Naive B cell (primary cell): ENCODE results near the gene UMOD. TPM values are rescaled to one million over a fixed set of nuclear protein-coding genes. Genes with fewer than 3 reads are reported as not detected.
"Not testable (repeated sequence)": the region's sequence is repeated elsewhere in the genome, so short reads cannot be mapped to it uniquely, and the experiment has no call there.

Source experiments
- ATAC-seq, 2 donors: fragments of 150-1000 bp; cut with Tn5 transposase; 2 replicates each; pipeline ENCODE4 v1.10.0; 2021; ENCODE audit warnings: low read depth in 2 of 2, mild to moderate bottlenecking in 2 of 2, moderate library complexity in 2 of 2
- DNase-seq: peaks from one replicate; pipeline ENCODE4 v3.0.0; 2022
- H3K27ac Mint-ChIP-seq, 6 donors: one replicate each; pipeline ENCODE4 v1.8.0; 2020 to 2022; ENCODE audit warnings: mild to moderate bottlenecking in 6 of 6, mixed read lengths in 6 of 6, moderate library complexity in 5 of 6, inconsistent platforms in 2 of 6
- H3K27me3 Mint-ChIP-seq, 3 donors: one replicate each; pipeline ENCODE4 v1.8.0; 2021 to 2022; ENCODE audit warnings: mixed read lengths in 3 of 3, mild to moderate bottlenecking in 1 of 3
- H3K36me3 Mint-ChIP-seq, 2 donors: one replicate each; pipeline ENCODE4 v1.8.0; 2020 to 2022; ENCODE audit warnings: mixed read lengths in 2 of 2, inconsistent platforms in 1 of 2, mild to moderate bottlenecking in 1 of 2
- H3K4me1 Mint-ChIP-seq, 3 donors: one replicate each; pipeline ENCODE4 v1.8.0; 2020 to 2022; ENCODE audit warnings: mixed read lengths in 3 of 3, inconsistent platforms in 1 of 3, mild to moderate bottlenecking in 1 of 3, moderate library complexity in 1 of 3
- H3K4me3 Mint-ChIP-seq, 8 donors: one replicate each; pipeline ENCODE4 v1.8.0; 2020 to 2022; ENCODE audit warnings: mild to moderate bottlenecking in 8 of 8, mixed read lengths in 8 of 8, moderate library complexity in 8 of 8, inconsistent platforms in 2 of 8
- H3K9me3 Mint-ChIP-seq, 7 donors: one replicate each; pipeline ENCODE4 v1.8.0; 2020 to 2022; ENCODE audit warnings: mixed read lengths in 7 of 7, mild to moderate bottlenecking in 5 of 7, inconsistent platforms in 2 of 7, moderate library complexity in 1 of 7
- polyA plus RNA-seq, 6 donors: library from polyadenylated mRNA; unstranded; fragments of 300-500 nt; fragmentation: Illumina TruSeq; gene quantifications; one replicate each; pipeline ENCODE4 v1.2.3, GENCODE V29; 2021; ENCODE audit warnings: low read depth in 6 of 6

The UMOD gene
- polyA plus RNA-seq, 6 donors from 2014 or later = not detected

DNA sequence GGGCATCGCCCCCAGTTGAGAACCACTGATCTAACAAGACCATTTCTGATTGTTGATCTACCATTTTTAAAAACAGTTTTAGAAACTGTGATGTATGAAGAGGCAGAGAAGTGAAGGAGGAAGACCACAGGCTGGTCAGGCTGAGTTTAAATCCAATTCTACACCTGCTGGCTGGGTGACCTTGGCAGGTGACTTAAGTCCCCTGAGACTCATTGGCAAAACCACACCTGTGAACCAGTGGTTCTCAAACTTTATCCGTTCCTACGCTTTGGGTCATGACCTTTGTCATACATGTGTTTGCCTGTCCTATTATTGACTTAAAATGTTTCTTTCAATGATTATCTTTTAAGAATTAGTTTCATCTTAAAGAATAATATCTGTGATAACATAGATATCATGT is 27.5 kb downstream of the UMOD start:
- ATAC-seq (no peak), DNase-seq (no peak)
- no peak overlapping the region for H3K4me3 Mint-ChIP-seq

GRCh38 chr16:20323591-20324117 is 28.9 kb downstream of the UMOD start:
- no peak for ATAC-seq
- peaks cover 0 to 5% (median 0%) of the 10 kb centered on the region in 7 donors for H3K9me3 Mint-ChIP-seq
- no peak overlapping the region for H3K4me3 Mint-ChIP-seq
- DNase-seq = no peak
- no peaks in the 10 kb centered on the region for H3K4me1 Mint-ChIP-seq
- H3K27me3 Mint-ChIP-seq = peaks cover 5 to 16% (median 15%) of the 10 kb centered on the region in 3 donors
- H3K27ac Mint-ChIP-seq = no peak overlapping the region
- H3K36me3 Mint-ChIP-seq = no peaks in the 10 kb centered on the region

More for the DNA sequence above, 27.5 kb downstream of the UMOD start:
- Mint-ChIP-seq H3K4me1 (no peaks in the 10 kb centered on the region), H3K27me3 (peaks cover 0 to 16% (median 13%) of the 10 kb centered on the region in 3 donors), H3K36me3 (no peaks in the 10 kb centered on the region), H3K27ac (no peak overlapping the region), H3K9me3 (peaks cover 0 to 9% (median 4%) of the 10 kb centered on the region in 7 donors)

- ATAC-seq = no peak
- no peaks in the 10 kb centered on the region for H3K4me1 Mint-ChIP-seq
- H3K27me3 Mint-ChIP-seq = peaks cover 5 to 16% (median 15%) of the 10 kb centered on the region in 3 donors
- H3K27ac Mint-ChIP-seq = no peak overlapping the region
- no peak for DNase-seq
- H3K36me3 Mint-ChIP-seq = no peaks in the 10 kb centered on the region
- peaks cover 0 to 5% (median 0%) of the 10 kb centered on the region in 7 donors for H3K9me3 Mint-ChIP-seq
- H3K4me3 Mint-ChIP-seq = no peak overlapping the region
Measured at GRCh38 chr16:20322696-20323095, 29.8 kb downstream of the UMOD start.

DNA sequence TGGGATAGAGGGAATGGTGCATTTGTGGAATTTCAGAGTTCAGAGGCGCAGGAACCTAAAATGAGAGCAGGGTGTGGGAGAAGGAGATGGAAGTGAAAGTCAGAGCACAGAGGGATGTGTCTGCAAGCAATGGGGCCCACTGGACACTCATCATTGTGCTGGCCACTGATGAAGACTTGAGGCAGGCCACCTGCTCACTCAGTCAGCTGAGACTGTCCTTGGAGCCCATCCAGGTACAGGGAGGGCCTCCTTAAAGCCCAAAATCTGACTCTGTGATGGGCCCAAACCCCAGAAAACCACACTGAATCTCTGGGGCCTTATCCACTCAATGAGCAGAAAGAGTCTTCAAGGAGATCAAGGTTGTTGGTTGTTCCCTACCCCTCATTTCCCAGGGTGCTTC is 30.8 kb downstream of the UMOD start:
- Mint-ChIP-seq H3K9me3 (peaks cover 0 to 5% (median 0%) of the 10 kb centered on the region in 7 donors), H3K36me3 (no peaks in the 10 kb centered on the region), H3K4me1 (no peaks in the 10 kb centered on the region), H3K4me3 (no peak overlapping the region), H3K27me3 (peaks cover 8 to 21% (median 15%) of the 10 kb centered on the region in 3 donors), H3K27ac (no peak overlapping the region)
- ATAC-seq (no peak), DNase-seq (no peak)

- H3K4me3 Mint-ChIP-seq, H3K27ac Mint-ChIP-seq, ATAC-seq, H3K9me3 Mint-ChIP-seq, H3K36me3 Mint-ChIP-seq, DNase-seq, H3K4me1 Mint-ChIP-seq: not testable (repeated sequence)
- H3K27me3 Mint-ChIP-seq = peaks cover 10 to 18% (median 11%) of the 10 kb centered on the region in 3 donors
Measured at GRCh38 chr16:20321051-20321450, 31.5 kb downstream of the UMOD start.

DNA sequence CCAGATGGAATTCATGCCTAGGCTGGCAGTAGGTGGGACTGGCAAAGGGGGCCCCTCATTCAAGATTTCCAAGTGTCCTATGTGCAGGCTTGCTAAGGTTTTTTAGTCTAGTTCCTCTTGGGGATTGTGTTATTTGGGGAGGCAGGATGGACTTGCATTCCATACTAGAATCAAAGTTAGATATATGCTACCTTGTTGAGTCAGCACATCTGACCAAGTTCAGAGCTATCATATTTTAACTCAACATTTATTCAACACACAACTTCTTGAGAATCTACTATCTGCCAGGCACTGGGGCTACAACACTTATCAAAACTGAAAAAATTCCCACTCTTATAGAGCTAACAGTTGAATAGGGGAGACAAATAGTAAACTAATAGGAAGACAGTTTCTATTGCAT is 31.9 kb downstream of the UMOD start:
- H3K27me3 Mint-ChIP-seq = peaks cover 11 to 17% (median 12%) of the 10 kb centered on the region in 3 donors
- no peak overlapping the region for H3K27ac Mint-ChIP-seq
- no peak overlapping the region for H3K4me3 Mint-ChIP-seq
- H3K4me1 Mint-ChIP-seq = no peaks in the 10 kb centered on the region
- DNase-seq (no peak), ATAC-seq (no peak)
- peaks cover 0 to 5% (median 0%) of the 10 kb centered on the region in 7 donors for H3K9me3 Mint-ChIP-seq
- no peaks in the 10 kb centered on the region for H3K36me3 Mint-ChIP-seq

GRCh38 chr16:20320178-20320577 is 32.3 kb downstream of the UMOD start:
- Mint-ChIP-seq H3K27me3 (peaks cover 11 to 17% (median 15%) of the 10 kb centered on the region in 3 donors), H3K27ac (no peak overlapping the region), H3K4me1 (no peaks in the 10 kb centered on the region), H3K4me3 (no peak overlapping the region), H3K36me3 (no peaks in the 10 kb centered on the region), H3K9me3 (peaks cover 0 to 5% (median 0%) of the 10 kb centered on the region in 7 donors)
- ATAC-seq (no peak), DNase-seq (no peak)

DNA sequence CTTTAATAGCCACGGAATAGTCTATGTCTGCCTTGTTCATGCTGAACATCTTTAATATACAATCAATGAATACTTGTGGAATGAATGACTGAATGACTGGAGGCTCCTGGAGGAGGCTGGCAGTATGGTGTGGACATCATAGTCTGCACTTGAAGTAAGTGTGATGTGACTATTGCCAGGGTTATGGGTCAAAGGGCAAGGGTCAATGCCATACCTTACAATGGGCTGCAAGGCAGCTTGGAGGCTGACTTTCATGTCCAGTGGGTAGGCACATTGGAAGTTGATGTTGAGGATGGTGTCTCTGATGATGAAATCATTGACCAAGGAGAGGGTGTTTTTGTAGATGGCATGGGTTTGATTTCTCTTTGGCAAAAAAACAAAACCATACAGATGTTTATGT is 33.1 kb downstream of the UMOD start:
- peaks cover 0 to 5% (median 0%) of the 10 kb centered on the region in 7 donors for H3K9me3 Mint-ChIP-seq
- DNase-seq (no peak), ATAC-seq (no peak)
- no peaks in the 10 kb centered on the region for H3K4me1 Mint-ChIP-seq
- peak overlapping the region in 1 of 6 donors; percentile 56 for H3K27ac Mint-ChIP-seq
- H3K4me3 Mint-ChIP-seq = no peak overlapping the region
- no peaks in the 10 kb centered on the region for H3K36me3 Mint-ChIP-seq
- peaks cover 11 to 17% (median 15%) of the 10 kb centered on the region in 3 donors for H3K27me3 Mint-ChIP-seq

GRCh38 chr16:20318437-20318836 is 34.1 kb downstream of the UMOD start:
- peaks cover 0 to 5% (median 0%) of the 10 kb centered on the region in 7 donors for H3K9me3 Mint-ChIP-seq
- H3K4me3 Mint-ChIP-seq = no peak overlapping the region
- H3K36me3 Mint-ChIP-seq = no peaks in the 10 kb centered on the region
- ATAC-seq (no peak), DNase-seq (no peak)
- H3K27me3 Mint-ChIP-seq = peaks cover 11 to 17% (median 17%) of the 10 kb centered on the region in 3 donors
- no peaks in the 10 kb centered on the region for H3K4me1 Mint-ChIP-seq
- H3K27ac Mint-ChIP-seq = no peak overlapping the region

- Mint-ChIP-seq H3K27ac (peak overlapping the region in 1 of 6 donors; percentile 79), H3K27me3 (peaks cover 15 to 20% (median 17%) of the 10 kb centered on the region in 3 donors), H3K4me1 (no peaks in the 10 kb centered on the region), H3K36me3 (no peaks in the 10 kb centered on the region), H3K9me3 (peaks cover 0 to 5% (median 0%) of the 10 kb centered on the region in 7 donors), H3K4me3 (no peak overlapping the region)
- ATAC-seq = no peak
- DNase-seq = no peak
Measured at GRCh38 chr16:20318006-20318405, 34.5 kb downstream of the UMOD start.

GRCh38 chr16:20317117-20317516 is 35.4 kb downstream of the UMOD start:
- peaks cover 15 to 20% (median 17%) of the 10 kb centered on the region in 3 donors for H3K27me3 Mint-ChIP-seq
- H3K36me3 Mint-ChIP-seq = no peaks in the 10 kb centered on the region
- no peaks in the 10 kb centered on the region for H3K4me1 Mint-ChIP-seq
- no peak overlapping the region for H3K27ac Mint-ChIP-seq
- H3K9me3 Mint-ChIP-seq = peaks cover 0 to 5% (median 0%) of the 10 kb centered on the region in 7 donors
- DNase-seq (no peak), ATAC-seq (no peak)
- no peak overlapping the region for H3K4me3 Mint-ChIP-seq

DNA sequence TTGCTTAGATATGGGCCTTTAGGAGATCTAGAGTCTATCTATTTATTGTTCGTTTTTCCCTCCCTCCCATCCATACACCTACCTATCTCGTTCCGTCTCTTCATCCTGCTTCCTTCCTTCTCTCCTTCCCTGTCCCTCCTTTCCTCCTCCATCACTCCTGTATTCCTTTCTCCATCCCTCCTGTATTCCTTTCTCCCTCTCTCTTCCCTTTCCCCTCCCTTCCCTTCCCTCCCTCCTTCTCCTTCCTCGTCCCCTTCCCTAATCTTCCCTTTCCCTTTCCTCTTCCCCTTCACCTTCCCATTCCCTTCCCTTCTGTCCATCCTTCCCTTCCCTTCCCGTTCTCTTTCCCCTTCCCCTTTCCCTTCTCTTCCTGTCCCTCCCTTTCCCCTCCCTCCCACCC is 35.8 kb downstream of the UMOD start:
- ATAC-seq = no peak

DNA sequence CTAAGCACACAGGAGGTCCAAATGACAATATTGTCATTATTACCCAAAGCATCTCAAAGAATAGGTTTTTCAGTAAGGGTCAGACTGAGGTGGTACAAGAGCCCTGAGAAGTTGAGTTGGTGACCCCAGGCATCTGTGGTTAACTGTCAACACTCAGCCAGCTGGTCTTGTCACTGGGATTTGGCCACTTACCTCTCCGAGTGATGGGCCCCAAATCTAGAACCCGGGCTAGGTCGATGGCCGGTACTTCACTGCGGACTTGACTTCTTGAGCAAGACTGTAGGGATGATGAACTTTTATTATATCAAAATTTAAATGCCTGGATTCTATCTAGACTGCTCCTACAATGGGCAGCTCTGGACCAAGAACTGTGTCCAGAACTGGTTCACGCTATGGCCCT is 36.8 kb downstream of the UMOD start:
- H3K4me3 Mint-ChIP-seq = no peak overlapping the region
- peaks cover 9 to 15% (median 15%) of the 10 kb centered on the region in 3 donors for H3K27me3 Mint-ChIP-seq
- no peaks in the 10 kb centered on the region for H3K4me1 Mint-ChIP-seq

More for the DNA sequence above, 35.8 kb downstream of the UMOD start:
- Mint-ChIP-seq H3K36me3 (no peaks in the 10 kb centered on the region), H3K4me3 (no peak overlapping the region), H3K27ac (no peak overlapping the region), H3K27me3 (peaks cover 15 to 20% (median 16%) of the 10 kb centered on the region in 3 donors), H3K4me1 (no peaks in the 10 kb centered on the region), H3K9me3 (peaks cover 0 to 5% (median 0%) of the 10 kb centered on the region in 7 donors)
- DNase-seq = no peak

DNA sequence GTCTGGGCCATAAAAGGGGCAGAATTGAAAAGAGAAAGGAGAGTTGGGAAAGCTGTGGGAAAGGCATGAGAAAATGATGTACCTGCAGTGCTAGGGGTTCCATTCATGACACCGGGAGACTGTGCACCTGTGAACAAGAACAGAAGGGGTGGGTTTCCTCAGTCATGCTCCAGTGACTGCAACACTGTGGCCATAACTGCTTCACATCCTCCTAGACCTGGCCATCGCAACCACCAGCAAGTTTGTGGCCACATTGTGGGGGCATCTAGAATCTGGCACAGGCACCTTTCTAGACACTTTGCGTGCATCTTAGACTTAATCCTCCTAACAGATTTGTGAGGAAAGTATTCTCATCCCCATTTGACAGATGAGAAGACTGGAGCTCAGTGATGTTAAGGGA is 37.9 kb downstream of the UMOD start:
- H3K4me1 Mint-ChIP-seq = no peaks in the 10 kb centered on the region
- no peak overlapping the region for H3K27ac Mint-ChIP-seq
- peaks cover 9 to 15% (median 14%) of the 10 kb centered on the region in 3 donors for H3K27me3 Mint-ChIP-seq
- no peak for ATAC-seq
- no peak for DNase-seq
- peaks cover 0 to 5% (median 0%) of the 10 kb centered on the region in 7 donors for H3K9me3 Mint-ChIP-seq
- H3K4me3 Mint-ChIP-seq = no peak overlapping the region
- H3K36me3 Mint-ChIP-seq = no peaks in the 10 kb centered on the region

More for the DNA sequence above, 36.8 kb downstream of the UMOD start:
- peaks cover 0 to 5% (median 0%) of the 10 kb centered on the region in 7 donors for H3K9me3 Mint-ChIP-seq
- DNase-seq (no peak), ATAC-seq (no peak)
- no peaks in the 10 kb centered on the region for H3K36me3 Mint-ChIP-seq
- no peak overlapping the region for H3K27ac Mint-ChIP-seq
